Measurements from ENCODE around the gene TMEM51. TPM values are rescaled to one million over a fixed set of nuclear protein-coding genes. Genes with fewer than 3 reads are reported as not detected.

Gene TMEM51
- total RNA-seq, 4 donors from 2014 or later: 6.4 to 12.2 (median 10.6) TPM

- no peak for DNase-seq (ENCODE audit: low spot score in 2 of 2)
- H3K27ac ChIP-seq: no peak overlapping the region
- H3K27me3 ChIP-seq: no peaks in the 10 kb centered on the region
- TF ChIP-seq CTCF (IDR thresholded peaks at IDR 0.05) (no peak), EP300 (IDR thresholded peaks at IDR 0.05) (no peak), POLR2AphosphoS5 (IDR thresholded peaks at IDR 0.05) (no peak), POLR2A (IDR thresholded peaks at IDR 0.05) (no peak)
- no peaks in the 10 kb centered on the region for H3K4me1 ChIP-seq
- WGBS: 80% methylated on average over 13 of the region's 13 CpGs
- no peaks in the 10 kb centered on the region for H3K36me3 ChIP-seq
- H3K4me3 ChIP-seq: no peak overlapping the region
- H3K9me3 ChIP-seq: no peaks in the 10 kb centered on the region
These were observed 38.2 kb downstream of the TMEM51 start for GRCh38 chr1:15191770-15192169.

- H3K9me3 ChIP-seq: no peaks in the 10 kb centered on the region
- H3K4me1 ChIP-seq: no peaks in the 10 kb centered on the region
- no peak overlapping the region for H3K4me3 ChIP-seq
- H3K36me3 ChIP-seq: no peaks in the 10 kb centered on the region
- no peaks in the 10 kb centered on the region for H3K27me3 ChIP-seq
- DNase-seq (ENCODE audit: low spot score in 2 of 2): no peak
- H3K27ac ChIP-seq: no peak overlapping the region
- TF ChIP-seq POLR2A (IDR thresholded peaks at IDR 0.05) (no peak), EP300 (IDR thresholded peaks at IDR 0.05) (no peak), POLR2AphosphoS5 (IDR thresholded peaks at IDR 0.05) (no peak), CTCF (IDR thresholded peaks at IDR 0.05) (no peak)
- 97% methylated on average over 2 of the region's 12 CpGs for WGBS
These were observed 39.5 kb downstream of the TMEM51 start for GRCh38 chr1:15192916-15193550.

GRCh38 chr1:15195420-15196052 lies 42.0 kb downstream of the TMEM51 start:
- Histone ChIP-seq H3K27me3 (no peaks in the 10 kb centered on the region), H3K4me3 (no peak overlapping the region), H3K36me3 (no peaks in the 10 kb centered on the region), H3K4me1 (no peaks in the 10 kb centered on the region), H3K27ac (no peak overlapping the region), H3K9me3 (no peaks in the 10 kb centered on the region)
- 69% methylated on average over 8 of the region's 9 CpGs for WGBS
- TF ChIP-seq EP300 (IDR thresholded peaks at IDR 0.05) (no peak), CTCF (IDR thresholded peaks at IDR 0.05) (no peak), POLR2AphosphoS5 (IDR thresholded peaks at IDR 0.05) (no peak), POLR2A (IDR thresholded peaks at IDR 0.05) (no peak)
- no peak for DNase-seq (ENCODE audit: low spot score in 2 of 2)

- WGBS: 76% methylated on average over 9 of the region's 9 CpGs
- TF ChIP-seq CTCF (IDR thresholded peaks at IDR 0.05) (no peak), POLR2A (IDR thresholded peaks at IDR 0.05) (no peak), POLR2AphosphoS5 (IDR thresholded peaks at IDR 0.05) (no peak), EP300 (IDR thresholded peaks at IDR 0.05) (no peak)
- H3K4me1 ChIP-seq: no peaks in the 10 kb centered on the region
These were observed 42.5 kb downstream of the TMEM51 start for GRCh38 chr1:15196069-15196468.

GRCh38 chr1:15196807-15197530 lies 43.4 kb downstream of the TMEM51 start:
- Histone ChIP-seq H3K27me3 (no peaks in the 10 kb centered on the region), H3K4me3 (no peak overlapping the region), H3K36me3 (no peaks in the 10 kb centered on the region), H3K4me1 (no peaks in the 10 kb centered on the region), H3K9me3 (no peaks in the 10 kb centered on the region), H3K27ac (no peak overlapping the region)
- WGBS: 72% methylated on average over 8 of the region's 8 CpGs
- no peak for DNase-seq (ENCODE audit: low spot score in 2 of 2)
- no peak for TF ChIP-seq CTCF (IDR thresholded peaks at IDR 0.05)
- no peak for TF ChIP-seq EP300 (IDR thresholded peaks at IDR 0.05)
- no peak for TF ChIP-seq POLR2A (IDR thresholded peaks at IDR 0.05)
- no peak for TF ChIP-seq POLR2AphosphoS5 (IDR thresholded peaks at IDR 0.05)

More at GRCh38 chr1:15196069-15196468, 42.5 kb downstream of the TMEM51 start:
- Histone ChIP-seq H3K4me3 (no peak overlapping the region), H3K27me3 (no peaks in the 10 kb centered on the region), H3K27ac (no peak overlapping the region), H3K36me3 (no peaks in the 10 kb centered on the region), H3K9me3 (no peaks in the 10 kb centered on the region)
- no peak for DNase-seq (ENCODE audit: low spot score in 2 of 2)
